ENCODE measurements around the gene CPXM2.

DNA sequence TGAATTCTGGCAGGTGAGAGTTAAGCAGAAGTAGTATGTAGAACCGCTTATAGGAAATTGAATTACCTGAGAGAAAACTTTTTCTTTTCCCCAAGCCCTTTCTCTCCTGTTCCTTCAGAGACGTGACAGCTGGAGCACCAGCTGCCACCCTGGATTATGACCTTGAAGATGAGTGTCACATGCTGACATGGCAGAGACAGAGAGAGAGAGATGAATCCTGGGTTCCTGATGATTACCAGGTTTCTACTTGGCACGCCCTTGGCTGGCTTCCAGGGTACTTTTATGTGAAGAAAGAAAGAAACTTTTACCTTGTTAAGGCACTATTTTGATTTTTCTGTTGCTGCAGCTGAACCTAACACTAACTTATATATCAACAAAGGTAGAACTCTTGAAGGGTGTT is 125.6 kb downstream of the CPXM2 start:
- TF ChIP-seq, protein P1, sequence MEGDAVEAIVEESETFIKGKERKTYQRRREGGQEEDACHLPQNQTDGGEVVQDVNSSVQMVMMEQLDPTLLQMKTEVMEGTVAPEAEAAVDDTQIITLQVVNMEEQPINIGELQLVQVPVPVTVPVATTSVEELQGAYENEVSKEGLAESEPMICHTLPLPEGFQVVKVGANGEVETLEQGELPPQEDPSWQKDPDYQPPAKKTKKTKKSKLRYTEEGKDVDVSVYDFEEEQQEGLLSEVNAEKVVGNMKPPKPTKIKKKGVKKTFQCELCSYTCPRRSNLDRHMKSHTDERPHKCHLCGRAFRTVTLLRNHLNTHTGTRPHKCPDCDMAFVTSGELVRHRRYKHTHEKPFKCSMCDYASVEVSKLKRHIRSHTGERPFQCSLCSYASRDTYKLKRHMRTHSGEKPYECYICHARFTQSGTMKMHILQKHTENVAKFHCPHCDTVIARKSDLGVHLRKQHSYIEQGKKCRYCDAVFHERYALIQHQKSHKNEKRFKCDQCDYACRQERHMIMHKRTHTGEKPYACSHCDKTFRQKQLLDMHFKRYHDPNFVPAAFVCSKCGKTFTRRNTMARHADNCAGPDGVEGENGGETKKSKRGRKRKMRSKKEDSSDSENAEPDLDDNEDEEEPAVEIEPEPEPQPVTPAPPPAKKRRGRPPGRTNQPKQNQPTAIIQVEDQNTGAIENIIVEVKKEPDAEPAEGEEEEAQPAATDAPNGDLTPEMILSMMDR (conservative IDR thresholded peaks at IDR 0.05 in 1 of 2, IDR thresholded peaks at IDR 0.05 in 1 of 2; ENCODE audit: low read depth in 1 of 2, low read length in 2 of 2), result no peak
- TF ChIP-seq EZH2 (IDR thresholded peaks at IDR 0.05; ENCODE audit: low read length, missing control alignments), result no peak
